ENCODE measurements around the gene ENTPD6.

ENTPD6 gene

DNA sequence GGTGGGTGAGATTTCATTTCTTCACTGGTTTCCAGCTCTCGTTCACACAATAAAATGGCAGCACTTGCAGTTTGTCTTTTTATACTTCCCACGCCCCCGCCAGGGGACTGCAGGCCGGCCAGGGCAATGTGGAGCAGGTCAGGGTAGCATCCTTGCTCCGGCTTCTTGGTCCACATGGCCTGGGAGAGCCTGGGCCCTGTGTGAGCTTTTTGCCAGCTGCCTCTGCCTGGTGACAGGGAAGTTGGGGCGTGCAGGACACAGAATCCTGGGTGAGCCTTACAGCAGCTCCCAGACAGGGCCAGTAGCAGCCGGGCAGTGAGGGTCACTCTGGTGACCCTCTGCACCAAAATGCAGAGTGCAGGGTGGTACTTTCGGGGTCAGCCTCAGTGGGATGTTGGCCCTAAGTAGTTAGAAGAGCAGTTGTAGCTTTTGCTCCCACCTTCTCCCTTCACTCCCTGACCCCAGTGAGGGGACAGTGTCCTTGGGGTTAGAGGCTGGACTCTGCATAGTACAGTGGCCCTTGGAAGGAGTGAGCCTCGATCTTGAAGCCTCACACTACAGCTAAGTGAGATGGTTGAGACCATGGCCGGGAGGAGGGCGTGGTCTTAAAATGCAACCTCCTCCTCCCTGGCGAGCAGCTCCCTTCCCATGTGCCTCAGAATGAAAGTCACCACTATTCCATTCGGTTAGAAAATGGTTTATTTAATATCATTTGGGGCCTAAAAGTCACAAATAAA lies 76.1 kb downstream of the ENTPD6 start:
- no peak overlapping the region for H3K27ac ChIP-seq
- TF ChIP-seq, protein P1, sequence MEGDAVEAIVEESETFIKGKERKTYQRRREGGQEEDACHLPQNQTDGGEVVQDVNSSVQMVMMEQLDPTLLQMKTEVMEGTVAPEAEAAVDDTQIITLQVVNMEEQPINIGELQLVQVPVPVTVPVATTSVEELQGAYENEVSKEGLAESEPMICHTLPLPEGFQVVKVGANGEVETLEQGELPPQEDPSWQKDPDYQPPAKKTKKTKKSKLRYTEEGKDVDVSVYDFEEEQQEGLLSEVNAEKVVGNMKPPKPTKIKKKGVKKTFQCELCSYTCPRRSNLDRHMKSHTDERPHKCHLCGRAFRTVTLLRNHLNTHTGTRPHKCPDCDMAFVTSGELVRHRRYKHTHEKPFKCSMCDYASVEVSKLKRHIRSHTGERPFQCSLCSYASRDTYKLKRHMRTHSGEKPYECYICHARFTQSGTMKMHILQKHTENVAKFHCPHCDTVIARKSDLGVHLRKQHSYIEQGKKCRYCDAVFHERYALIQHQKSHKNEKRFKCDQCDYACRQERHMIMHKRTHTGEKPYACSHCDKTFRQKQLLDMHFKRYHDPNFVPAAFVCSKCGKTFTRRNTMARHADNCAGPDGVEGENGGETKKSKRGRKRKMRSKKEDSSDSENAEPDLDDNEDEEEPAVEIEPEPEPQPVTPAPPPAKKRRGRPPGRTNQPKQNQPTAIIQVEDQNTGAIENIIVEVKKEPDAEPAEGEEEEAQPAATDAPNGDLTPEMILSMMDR (conservative IDR thresholded peaks at IDR 0.05), result no peak

DNA sequence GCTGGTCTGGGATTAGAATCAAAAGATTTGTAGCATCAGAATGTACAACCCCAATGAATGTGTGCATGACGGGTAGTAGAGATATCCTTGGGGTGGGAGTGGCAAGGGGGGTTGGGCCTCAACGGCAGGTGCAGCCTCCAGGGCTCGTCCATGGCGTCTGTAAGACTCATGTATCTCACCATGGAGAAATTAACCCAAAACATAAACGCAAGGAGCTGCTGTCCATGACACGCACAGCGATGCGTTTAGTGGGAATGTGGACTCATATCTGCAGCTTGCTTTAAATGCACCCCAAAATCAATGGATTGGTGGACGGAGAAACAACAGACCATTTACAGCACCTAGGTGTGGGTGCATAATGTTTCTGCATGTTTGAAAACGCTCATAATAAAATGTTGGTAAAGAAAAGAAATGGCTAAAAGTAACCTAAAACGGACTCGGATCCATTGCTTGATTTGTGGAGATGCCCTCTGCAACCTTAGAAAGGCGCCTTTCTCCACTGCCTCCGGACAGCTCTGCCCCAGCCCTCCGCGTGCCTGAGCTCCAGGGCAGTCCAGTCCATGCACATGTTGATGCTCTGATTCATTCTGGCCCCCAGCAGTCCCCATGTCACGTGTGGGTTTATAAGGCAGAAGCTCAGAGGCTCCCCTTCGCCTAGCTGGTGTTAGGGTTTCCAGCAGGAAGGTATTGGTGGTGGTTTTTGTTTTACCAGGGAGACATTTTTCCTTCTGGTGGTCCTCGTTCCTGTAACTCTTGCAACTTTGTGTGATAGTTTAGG lies 76.9 kb downstream of the ENTPD6 start:
- H3K27ac ChIP-seq, result no peak overlapping the region
- TF ChIP-seq, protein P1 (conservative IDR thresholded peaks at IDR 0.05), result no peak

DNA sequence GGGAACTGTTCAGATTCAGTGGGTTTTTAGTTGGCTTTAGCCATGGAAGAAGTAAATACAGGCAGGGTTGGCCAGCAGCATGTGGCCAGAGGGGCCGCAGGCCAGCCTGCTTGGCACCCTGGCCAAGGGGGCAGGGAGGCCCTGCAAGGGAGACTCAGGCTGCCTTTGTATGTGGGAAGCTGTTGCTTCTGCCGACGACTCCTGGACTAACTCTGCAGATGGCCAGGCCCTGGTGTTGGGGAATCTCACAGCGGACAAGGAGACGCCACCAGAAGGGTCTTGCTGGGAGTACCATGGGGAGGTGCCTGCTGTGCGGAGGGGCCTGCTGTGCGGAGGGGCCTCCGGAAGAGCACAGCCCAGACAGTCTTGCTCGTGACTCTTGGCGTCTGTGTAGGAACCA lies 77.5 kb downstream of the ENTPD6 start:
- no peak overlapping the region for H3K27ac ChIP-seq
- TF ChIP-seq, protein P1 (conservative IDR thresholded peaks at IDR 0.05), result no peak

DNA sequence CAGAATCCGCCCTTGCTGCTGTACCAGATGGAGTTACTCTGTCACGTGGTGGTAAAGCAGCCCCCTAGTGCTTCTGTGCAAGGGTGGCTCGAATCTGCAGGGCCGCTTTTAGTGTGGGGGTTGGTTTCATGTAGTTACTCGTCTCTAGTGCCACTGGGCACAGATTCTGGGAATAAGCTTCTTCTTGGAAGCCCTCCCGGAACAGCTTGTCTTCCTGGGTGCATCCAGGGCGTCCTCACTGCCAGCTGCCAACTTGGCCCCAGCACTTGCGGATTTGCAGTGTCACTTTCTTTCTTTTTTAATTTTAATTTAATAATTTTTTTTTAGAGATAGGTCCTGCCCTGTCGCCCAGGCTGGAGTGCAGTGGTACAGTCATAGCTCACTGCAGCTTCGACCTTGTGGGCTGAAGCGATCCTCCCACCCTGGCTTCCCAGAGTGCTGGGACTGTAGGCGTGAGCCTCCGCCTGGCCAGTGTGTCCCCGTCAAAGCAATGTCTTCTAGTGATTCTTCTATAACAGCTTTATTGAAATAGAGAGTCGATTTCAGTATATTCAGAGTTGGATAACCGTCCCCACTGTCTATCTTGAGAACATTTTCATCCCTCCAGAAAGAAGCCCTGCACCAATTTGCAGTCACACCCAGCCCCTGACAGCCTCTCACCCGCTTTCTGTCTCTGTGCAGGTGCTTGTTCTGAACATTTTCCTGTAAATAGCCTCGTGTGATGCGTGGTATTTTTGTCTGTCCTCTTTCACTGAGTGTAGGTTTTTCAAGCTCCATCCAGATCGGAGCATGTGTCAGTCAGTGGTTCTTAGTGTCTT lies 78.2 kb downstream of the ENTPD6 start:
- no peak overlapping the region for H3K27ac ChIP-seq

DNA sequence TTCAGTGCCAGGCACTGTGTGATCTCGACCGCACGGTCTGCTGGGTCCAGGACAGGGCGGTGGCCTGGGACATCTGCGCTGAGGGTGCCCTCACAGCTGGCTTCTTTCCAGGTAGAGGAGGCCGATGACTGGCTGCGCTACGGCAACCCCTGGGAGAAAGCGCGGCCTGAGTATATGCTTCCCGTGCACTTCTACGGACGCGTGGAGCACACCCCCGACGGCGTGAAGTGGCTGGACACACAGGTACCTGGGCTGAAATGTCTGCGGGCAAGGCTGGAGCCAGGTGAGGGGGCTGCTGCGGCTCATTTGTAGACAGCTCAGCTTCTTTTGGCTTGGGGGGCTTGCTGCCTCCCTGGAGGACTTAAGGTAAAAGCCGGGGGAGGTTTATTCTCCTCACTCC lies 79.0 kb downstream of the ENTPD6 start:
- no peak overlapping the region for H3K27ac ChIP-seq
- TF ChIP-seq, protein P1 (conservative IDR thresholded peaks at IDR 0.05), result no peak

More for the DNA sequence above, 78.2 kb downstream of the ENTPD6 start:
- TF ChIP-seq, protein P1 (conservative IDR thresholded peaks at IDR 0.05), result no peak

DNA sequence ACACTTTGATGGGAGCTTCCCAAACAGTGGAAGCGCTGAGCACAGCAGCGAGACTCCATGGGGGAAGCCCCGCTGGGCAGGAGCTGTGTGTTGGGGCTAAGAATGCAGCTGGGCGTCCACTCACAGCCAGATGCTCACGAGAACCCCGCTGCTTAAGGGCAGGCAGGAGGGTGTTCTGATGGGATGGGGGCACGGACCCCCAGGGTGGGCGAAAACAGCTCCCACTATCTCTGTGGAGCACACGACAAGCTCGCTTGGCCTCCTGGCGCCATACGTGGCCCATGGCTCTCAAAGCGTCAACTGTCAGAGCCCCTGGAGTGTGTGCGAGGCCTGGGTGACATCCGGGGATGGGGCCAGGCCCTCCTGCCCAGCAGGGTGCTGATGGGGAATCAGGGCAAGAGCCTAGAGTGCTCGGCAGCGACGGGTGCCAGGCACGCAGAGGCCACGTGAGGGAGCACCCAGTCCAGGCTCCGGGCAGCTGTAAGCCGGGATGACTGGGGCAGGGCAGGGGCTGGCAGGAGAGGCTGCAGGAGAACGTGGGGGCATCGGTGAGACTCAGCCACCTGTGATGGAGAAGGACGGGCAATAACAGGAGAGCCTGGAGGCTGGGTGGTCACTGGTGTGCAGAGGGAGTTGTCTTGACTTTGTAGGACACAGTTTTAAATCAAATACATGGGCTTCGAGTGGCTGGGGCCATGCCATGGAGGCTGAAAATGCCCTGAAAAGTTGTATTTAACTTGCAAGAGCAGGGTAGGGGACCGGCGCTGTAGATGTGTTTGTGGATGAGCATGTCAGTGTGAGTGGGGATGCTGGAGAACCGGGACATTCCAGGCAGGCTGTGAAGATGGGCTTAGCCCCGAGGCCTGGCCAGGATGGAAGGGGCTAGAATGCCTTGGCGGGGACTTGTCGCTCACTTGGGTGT lies 79.6 kb downstream of the ENTPD6 start:
- TF ChIP-seq, protein P1 (conservative IDR thresholded peaks at IDR 0.05), result no peak
- no peak overlapping the region for H3K27ac ChIP-seq
